Caco-2 (cell line): ENCODE measurements around the gene RBM39. TPM values are rescaled to one million over a fixed set of nuclear protein-coding genes. Genes with fewer than 3 reads are reported as not detected.
"Not testable (repeated sequence)": the region's sequence is repeated elsewhere in the genome, so short reads cannot be mapped to it uniquely, and the experiment has no call there.

ENCODE experiments used
- BruUV-seq: library from RNA; stranded (reverse); fragments of 400-500 nt; replicated peaks from 2 replicates; lab custom pipeline; 2021; lab: Mats Ljungman, UMichigan
- CTCF ChIA-PET: fragments of 300-600 bp; sonication (Branson Sonifier 250); formaldehyde crosslinking; loops from one replicate; lab custom pipeline; 2022; ENCODE audit warnings: antibody characterized with exemption; lab: Charles Lee
- POLR2A ChIA-PET: fragments of 300-600 bp; sonication (Branson Sonifier 250); formaldehyde crosslinking; loops from one replicate; lab custom pipeline; 2022; ENCODE audit warnings: antibody characterized with exemption; lab: Charles Lee
- DNase-seq, 2 experiments: peaks; one replicate each; pipeline versions ENCODE4 v3.0.0 to v3.0.0-alpha.2; 2020 to 2022
- H3K27me3 ChIP-seq: replicated peaks from 2 replicates; pipeline ENCODE4 v1.6.0; 2011; ENCODE audit warnings: low read length; ENCODE audit not compliant: control insufficient read depth, insufficient read depth
- H3K36me3 ChIP-seq: 2 replicates; pipeline ENCODE4 v1.5.1; 2011; ENCODE audit warnings: low read length; ENCODE audit not compliant: control insufficient read depth, insufficient read depth
- H3K4me1 ChIP-seq: fragments of 250-450 bp; sonication (Bioruptor Pico); 2 replicates; pipeline ENCODE4 v1.5.1; 2020; ENCODE audit warnings: mild to moderate bottlenecking
- H3K4me3 ChIP-seq: 2 replicates; pipeline ENCODE4 v1.5.1; 2011; ENCODE audit warnings: low read depth, mild to moderate bottlenecking, control low read depth, low read length
- H3K9me3 ChIP-seq: fragments of 250-450 bp; sonication (Bioruptor Pico); 2 replicates; pipeline ENCODE4 v1.5.1; 2020; ENCODE audit warnings: mild to moderate bottlenecking, moderate library complexity
- H3K27ac Mint-ChIP-seq: one replicate; pipeline ENCODE4 v1.8.0; 2022; ENCODE audit warnings: mixed read lengths; ENCODE audit not compliant: unreplicated experiment
- H3K27me3 Mint-ChIP-seq: one replicate; pipeline ENCODE4 v1.8.0; 2022; ENCODE audit warnings: mixed read lengths; ENCODE audit not compliant: insufficient read depth, unreplicated experiment
- H3K36me3 Mint-ChIP-seq: one replicate; pipeline ENCODE4 v1.8.0; 2022; ENCODE audit warnings: mild to moderate bottlenecking, mixed read lengths; ENCODE audit not compliant: insufficient read depth, unreplicated experiment
- H3K4me1 Mint-ChIP-seq: one replicate; pipeline ENCODE4 v1.8.0; 2022; ENCODE audit warnings: low read depth, mixed read lengths; ENCODE audit not compliant: unreplicated experiment
- H3K4me3 Mint-ChIP-seq: one replicate; pipeline ENCODE4 v1.8.0; 2022; ENCODE audit warnings: mild to moderate bottlenecking, moderate library complexity, mixed read lengths; ENCODE audit not compliant: unreplicated experiment
- H3K9me3 Mint-ChIP-seq: one replicate; pipeline ENCODE4 v1.8.0; 2022; ENCODE audit warnings: mixed read lengths; ENCODE audit not compliant: unreplicated experiment
- intact Hi-C: fragments of 100-400 bp; cut with micrococcal nuclease; formaldehyde crosslinking; loops from one replicate; pipeline ENCODE4 v1.10.0; 2022; ENCODE audit not compliant: unreplicated experiment
- total RNA-seq: library from RNA; stranded (reverse); gene quantifications from 2 replicates; pipeline ENCODE4 v1.2.3, GENCODE V29; 2022
- TF ChIP-seq, protein P1 (sequence below), 2 experiments: fragments of 200-600 bp in 1 of 2; IDR thresholded peaks; 1 replicate in 1 of 2; 2 replicates in 1 of 2; pipeline versions ENCODE4 v1.5.1 to v1.8.0; 2011 to 2022; ENCODE audit warnings: antibody characterized with exemption in 1 of 2, control low read depth in 1 of 2, inconsistent platforms in 1 of 2, low read depth in 1 of 2, low read length in 1 of 2, mild to moderate bottlenecking in 1 of 2, moderate library complexity in 1 of 2; ENCODE audit not compliant: insufficient read depth in 1 of 2, severe bottlenecking in 1 of 2, unreplicated experiment in 1 of 2

Gene RBM39
- total RNA-seq, 1 experiment from 2014 or later, result 750 TPM

GRCh38 chr20:35709259-35709658, 32.8 kb downstream of the RBM39 start:
- TF ChIP-seq, protein P1, sequence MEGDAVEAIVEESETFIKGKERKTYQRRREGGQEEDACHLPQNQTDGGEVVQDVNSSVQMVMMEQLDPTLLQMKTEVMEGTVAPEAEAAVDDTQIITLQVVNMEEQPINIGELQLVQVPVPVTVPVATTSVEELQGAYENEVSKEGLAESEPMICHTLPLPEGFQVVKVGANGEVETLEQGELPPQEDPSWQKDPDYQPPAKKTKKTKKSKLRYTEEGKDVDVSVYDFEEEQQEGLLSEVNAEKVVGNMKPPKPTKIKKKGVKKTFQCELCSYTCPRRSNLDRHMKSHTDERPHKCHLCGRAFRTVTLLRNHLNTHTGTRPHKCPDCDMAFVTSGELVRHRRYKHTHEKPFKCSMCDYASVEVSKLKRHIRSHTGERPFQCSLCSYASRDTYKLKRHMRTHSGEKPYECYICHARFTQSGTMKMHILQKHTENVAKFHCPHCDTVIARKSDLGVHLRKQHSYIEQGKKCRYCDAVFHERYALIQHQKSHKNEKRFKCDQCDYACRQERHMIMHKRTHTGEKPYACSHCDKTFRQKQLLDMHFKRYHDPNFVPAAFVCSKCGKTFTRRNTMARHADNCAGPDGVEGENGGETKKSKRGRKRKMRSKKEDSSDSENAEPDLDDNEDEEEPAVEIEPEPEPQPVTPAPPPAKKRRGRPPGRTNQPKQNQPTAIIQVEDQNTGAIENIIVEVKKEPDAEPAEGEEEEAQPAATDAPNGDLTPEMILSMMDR (IDR thresholded peaks at IDR 0.05; ENCODE audit: insufficient read depth in 1 of 2, low read depth in 1 of 2, low read length in 1 of 2, severe bottlenecking in 1 of 2, unreplicated experiment in 1 of 2), result no peak
- Mint-ChIP-seq H3K4me1 (peaks cover 10% of the 10 kb centered on the region), H3K9me3 (no peaks in the 10 kb centered on the region), H3K36me3 (peaks cover 100% of the 10 kb centered on the region), H3K27me3 (no peaks in the 10 kb centered on the region), H3K27ac (peak overlapping the region; percentile 4), H3K4me3 (no peak overlapping the region)
- no peak for DNase-seq
- Histone ChIP-seq H3K36me3 (peaks cover 13% of the 10 kb centered on the region), H3K4me1 (no peaks in the 10 kb centered on the region), H3K4me3 (no peak overlapping the region), H3K27me3 (no peaks in the 10 kb centered on the region), H3K9me3 (no peaks in the 10 kb centered on the region)
- intact Hi-C loops, result no loop called here
- no TSS peak for BruUV-seq
- ChIA-PET POLR2A (interaction anchor here (0.9 to 1.0 kb wide), 2 partner anchors 10 to 33 kb away, joined by 4 to 10 read pairs; partner anchors contain the start of genes NFS1, RBM39 and ROMO1), CTCF (no interaction called here)

- DNase-seq, result no peak
- ChIA-PET CTCF (no interaction called here), POLR2A (interaction anchor here (0.5 to 1.0 kb wide), 5 partner anchors 15 to 255 kb away, joined by 3 to 19 read pairs (median 4); partner anchors contain the start of gene RBM39)
- H3K9me3 Mint-ChIP-seq, result no peaks in the 10 kb centered on the region
- Histone ChIP-seq H3K36me3 (peaks cover 10% of the 10 kb centered on the region), H3K4me1 (no peaks in the 10 kb centered on the region), H3K9me3 (no peaks in the 10 kb centered on the region), H3K4me3 (no peak overlapping the region), H3K27me3 (no peaks in the 10 kb centered on the region)
- no peaks in the 10 kb centered on the region for H3K27me3 Mint-ChIP-seq
- peaks cover 17% of the 10 kb centered on the region for H3K4me1 Mint-ChIP-seq
- TF ChIP-seq, protein P1 (IDR thresholded peaks at IDR 0.05; ENCODE audit: insufficient read depth in 1 of 2, low read depth in 1 of 2, low read length in 1 of 2, severe bottlenecking in 1 of 2, unreplicated experiment in 1 of 2), result no peak
- TSS peak; percentile 0 for BruUV-seq
- intact Hi-C loops, result no loop called here
- H3K4me3 Mint-ChIP-seq, result no peak overlapping the region
- peaks cover 100% of the 10 kb centered on the region for H3K36me3 Mint-ChIP-seq
- H3K27ac Mint-ChIP-seq, result no peak overlapping the region
These were observed 33.6 kb downstream of the RBM39 start for GRCh38 chr20:35708502-35708901.

- H3K27ac Mint-ChIP-seq, H3K27me3 ChIP-seq, H3K4me1 ChIP-seq, H3K36me3 ChIP-seq, DNase-seq, H3K9me3 Mint-ChIP-seq, H3K9me3 ChIP-seq, H3K27me3 Mint-ChIP-seq, H3K4me3 ChIP-seq, BruUV-seq, CTCF ChIA-PET, H3K4me3 Mint-ChIP-seq, intact Hi-C loops: not testable (repeated sequence)
- Mint-ChIP-seq H3K4me1 (peaks cover 18% of the 10 kb centered on the region), H3K36me3 (peaks cover 100% of the 10 kb centered on the region)
- POLR2A ChIA-PET, result interaction anchor here (0.6 kb wide), 1 partner anchor 248 kb away, joined by 3 read pairs; no protein-coding TSS in a partner anchor
These were observed 35.2 kb downstream of the RBM39 start for GRCh38 chr20:35706591-35707529.

DNA sequence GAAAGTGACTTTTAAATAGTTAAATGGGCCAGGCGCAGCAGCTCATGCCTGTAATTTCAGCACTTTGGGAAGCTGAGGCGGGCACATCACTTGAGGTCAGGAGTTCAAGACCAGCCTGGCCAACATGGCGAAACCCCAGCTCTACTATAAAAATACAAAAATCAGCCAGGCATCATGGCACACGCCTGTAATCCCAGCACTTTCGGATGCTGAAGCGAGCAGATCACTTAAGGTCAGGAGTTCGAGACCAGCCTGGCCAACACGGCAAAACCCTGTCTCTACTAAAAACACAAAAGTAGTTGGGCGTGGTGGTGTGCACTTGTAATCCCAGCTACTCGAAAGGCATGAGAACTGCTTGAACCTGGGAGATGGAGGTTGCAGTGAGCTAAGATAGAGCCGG, 36.2 kb downstream of the RBM39 start:
- Mint-ChIP-seq H3K36me3 (peaks cover 100% of the 10 kb centered on the region), H3K4me1 (peaks cover 17% of the 10 kb centered on the region)
- H3K9me3 ChIP-seq, intact Hi-C loops, H3K27ac Mint-ChIP-seq, H3K4me3 Mint-ChIP-seq, DNase-seq, H3K27me3 ChIP-seq, H3K4me1 ChIP-seq, H3K4me3 ChIP-seq, H3K9me3 Mint-ChIP-seq, POLR2A ChIA-PET, CTCF ChIA-PET, H3K36me3 ChIP-seq, H3K27me3 Mint-ChIP-seq, BruUV-seq: not testable (repeated sequence)
